Measurements from ENCODE around the gene G3BP1. TPM values are rescaled to one million over a fixed set of nuclear protein-coding genes. Genes with fewer than 3 reads are reported as not detected.
"Not testable (repeated sequence)": the region's sequence is repeated elsewhere in the genome, so short reads cannot be mapped to it uniquely, and the experiment has no call there.

The G3BP1 gene
- total RNA-seq (100 to 1,000 TPM in 1 of 5 donors, 10 to 100 TPM in 4; 47.3 to 138 (median 68.7) TPM), polyA plus RNA-seq (10 to 100 TPM; 15.1 to 20.4 (median 18.6) TPM)
- long read RNA-seq, donor 1, full-length matches to known transcripts = 11 of 55 reads
- long read RNA-seq, donor 1, partial matches to known transcripts = 44 of 55 reads
- long read RNA-seq, donor 1, other reads (novel, unspliced or antisense) = 0 of 55 reads
- long read RNA-seq, donor 2, full-length matches to known transcripts = 17 of 17 reads
- long read RNA-seq, donor 2, partial matches to known transcripts = 0 of 17 reads
- long read RNA-seq, donor 2, other reads (novel, unspliced or antisense) = 0 of 17 reads
- long read RNA-seq, donor 3, transcript G3BP1-201 (12 exons, 2,803 nt) = major isoform, 10 of 10 reads
- long read RNA-seq, donor 3, partial matches to known transcripts = 0 of 10 reads
- long read RNA-seq, donor 3, other reads (novel, unspliced or antisense) = 0 of 10 reads
- long read RNA-seq, donor 4, partial matches to known transcripts = 0 of 2 reads
- long read RNA-seq, donor 4, other reads (novel, unspliced or antisense) = 0 of 2 reads
- long read RNA-seq, donor 5, full-length matches to known transcripts = 13 of 13 reads
- long read RNA-seq, donor 5, partial matches to known transcripts = 0 of 13 reads
- long read RNA-seq, donor 5, other reads (novel, unspliced or antisense) = 0 of 13 reads
- long read RNA-seq, donor 6, full-length matches to known transcripts = 38 of 50 reads
- long read RNA-seq, donor 6, partial matches to known transcripts = 12 of 50 reads
- long read RNA-seq, donor 6, other reads (novel, unspliced or antisense) = 0 of 50 reads
- long read RNA-seq, donor 7, transcript G3BP1-201 (12 exons, 2,803 nt) = major isoform, 17 of 17 reads
- long read RNA-seq, donor 7, partial matches to known transcripts = 0 of 17 reads
- long read RNA-seq, donor 7, other reads (novel, unspliced or antisense) = 0 of 17 reads
- long read RNA-seq, donor 8, full-length matches to known transcripts = 25 of 82 reads
- long read RNA-seq, donor 8, partial matches to known transcripts = 57 of 82 reads
- long read RNA-seq, donor 8, other reads (novel, unspliced or antisense) = 0 of 82 reads
- long read RNA-seq, donor 9, full-length matches to known transcripts = 11 of 55 reads
- long read RNA-seq, donor 9, partial matches to known transcripts = 44 of 55 reads
- long read RNA-seq, donor 9, other reads (novel, unspliced or antisense) = 0 of 55 reads
- long read RNA-seq, donor 10, full-length matches to known transcripts = 3 of 3 reads
- long read RNA-seq, donor 10, partial matches to known transcripts = 0 of 3 reads
- long read RNA-seq, donor 10, other reads (novel, unspliced or antisense) = 0 of 3 reads

DNA sequence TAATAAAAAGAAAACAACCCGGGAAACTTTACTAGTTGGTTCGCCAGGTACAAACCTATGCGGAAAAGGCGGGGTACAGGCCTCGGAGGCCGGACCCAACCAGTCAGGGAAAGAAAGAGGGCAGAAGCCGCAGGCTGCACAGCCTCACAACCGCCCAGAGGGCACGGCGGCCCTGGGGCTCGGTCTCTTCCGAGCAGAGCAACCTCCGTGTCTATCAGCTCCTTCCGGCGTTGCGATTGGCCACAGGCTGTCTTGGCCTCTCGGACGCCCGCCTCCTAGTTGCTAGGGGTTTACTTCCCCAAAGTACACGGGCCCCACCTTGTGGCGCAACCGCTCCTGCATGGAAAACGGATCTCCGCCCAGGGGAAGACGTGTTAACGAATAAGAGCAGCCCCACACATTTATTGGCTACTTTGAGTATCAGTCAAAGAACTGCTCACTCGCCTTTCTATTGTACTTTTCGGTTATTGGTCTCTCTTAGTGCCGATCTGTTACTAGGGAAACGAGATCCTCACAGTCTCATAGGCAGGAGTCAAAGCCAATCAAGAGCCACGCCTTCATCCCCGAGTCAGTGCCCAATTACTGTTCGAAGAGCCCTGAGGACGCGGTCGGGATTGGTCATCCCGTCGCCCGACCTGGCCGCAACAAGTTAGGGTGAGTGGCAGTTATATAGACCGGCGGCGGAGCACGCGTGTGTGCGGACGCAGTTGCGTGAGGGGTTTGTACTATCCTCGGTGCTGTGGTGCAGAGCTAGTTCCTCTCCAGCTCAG is at the start of gene G3BP1:
Gene G3BP1 (plus strand): TSS at position 696 of the 770 bp plus-strand sequence. CDS start 14,667 bp downstream, outside the sequence.
- TF ChIP-seq POLR2AphosphoS5 (IDR thresholded peaks at IDR 0.05) (peak; percentile 99 to 100 (median 100)), POLR2A (IDR thresholded peaks at IDR 0.05) (peak in 2 of 4 donors; percentile 96 to 98), EP300 (IDR thresholded peaks at IDR 0.05) (no peak)
- TF ChIP-seq, protein P1, sequence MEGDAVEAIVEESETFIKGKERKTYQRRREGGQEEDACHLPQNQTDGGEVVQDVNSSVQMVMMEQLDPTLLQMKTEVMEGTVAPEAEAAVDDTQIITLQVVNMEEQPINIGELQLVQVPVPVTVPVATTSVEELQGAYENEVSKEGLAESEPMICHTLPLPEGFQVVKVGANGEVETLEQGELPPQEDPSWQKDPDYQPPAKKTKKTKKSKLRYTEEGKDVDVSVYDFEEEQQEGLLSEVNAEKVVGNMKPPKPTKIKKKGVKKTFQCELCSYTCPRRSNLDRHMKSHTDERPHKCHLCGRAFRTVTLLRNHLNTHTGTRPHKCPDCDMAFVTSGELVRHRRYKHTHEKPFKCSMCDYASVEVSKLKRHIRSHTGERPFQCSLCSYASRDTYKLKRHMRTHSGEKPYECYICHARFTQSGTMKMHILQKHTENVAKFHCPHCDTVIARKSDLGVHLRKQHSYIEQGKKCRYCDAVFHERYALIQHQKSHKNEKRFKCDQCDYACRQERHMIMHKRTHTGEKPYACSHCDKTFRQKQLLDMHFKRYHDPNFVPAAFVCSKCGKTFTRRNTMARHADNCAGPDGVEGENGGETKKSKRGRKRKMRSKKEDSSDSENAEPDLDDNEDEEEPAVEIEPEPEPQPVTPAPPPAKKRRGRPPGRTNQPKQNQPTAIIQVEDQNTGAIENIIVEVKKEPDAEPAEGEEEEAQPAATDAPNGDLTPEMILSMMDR (IDR thresholded peaks at IDR 0.05) = peak in 4 of 7 experiments; percentile 29 to 77 (median 56)
- intact Hi-C loops (cut with DNase I; ENCODE audit: low total_unique reads) = no loop called here
- WGBS, 5 donors = 0 to 1% (median 0%) methylated on average over 44 to 49 of the region's 49 CpGs
- Histone ChIP-seq H3K27ac (peak within 1 kb of the TSS; percentile 93 to 99 (median 96)), H3K9me3 (no peaks in the 10 kb centered on the region), H3K4me3 (peak within 1 kb of the TSS; percentile 83 to 98 (median 90)), H3K36me3 (no peaks in the 10 kb centered on the region), H3K27me3 (no peaks in the 10 kb centered on the region), H3K4me1 (peaks cover 24 to 50% (median 44%) of the 10 kb centered on the region in 4 donors)
- DNase-seq = peak; percentile 100

DNA sequence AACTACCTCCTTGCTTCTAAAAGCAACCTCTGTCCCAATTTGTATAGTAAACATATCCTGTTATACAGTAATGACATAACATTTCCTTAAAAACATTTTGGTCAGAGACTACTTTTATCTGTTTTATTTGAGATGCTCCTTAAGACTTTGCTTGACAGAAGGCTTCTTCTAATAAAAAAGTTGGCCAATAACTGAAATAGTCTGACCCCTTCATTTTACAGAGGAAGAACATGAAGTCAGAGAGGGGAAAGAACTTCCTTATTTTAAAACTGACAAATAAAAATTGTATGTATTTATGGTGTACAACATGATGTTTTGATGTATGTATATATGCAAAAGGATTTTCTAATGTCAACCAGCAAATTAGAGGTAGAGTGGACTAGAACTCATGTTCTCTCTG is 49.2 kb upstream of the G3BP1 start:
- no peak for DNase-seq
- TF ChIP-seq POLR2AphosphoS5 (IDR thresholded peaks at IDR 0.05) = no peak
- H3K4me1 ChIP-seq = peaks cover 0 to 11% (median 5%) of the 10 kb centered on the region in 4 donors
- no peak overlapping the region for H3K4me3 ChIP-seq
- H3K36me3 ChIP-seq = no peaks in the 10 kb centered on the region
- H3K27me3 ChIP-seq = no peaks in the 10 kb centered on the region
- intact Hi-C loops (cut with DNase I; ENCODE audit: low total_unique reads) = no loop called here
- H3K9me3 ChIP-seq = no peaks in the 10 kb centered on the region
- no peak overlapping the region for H3K27ac ChIP-seq

DNA sequence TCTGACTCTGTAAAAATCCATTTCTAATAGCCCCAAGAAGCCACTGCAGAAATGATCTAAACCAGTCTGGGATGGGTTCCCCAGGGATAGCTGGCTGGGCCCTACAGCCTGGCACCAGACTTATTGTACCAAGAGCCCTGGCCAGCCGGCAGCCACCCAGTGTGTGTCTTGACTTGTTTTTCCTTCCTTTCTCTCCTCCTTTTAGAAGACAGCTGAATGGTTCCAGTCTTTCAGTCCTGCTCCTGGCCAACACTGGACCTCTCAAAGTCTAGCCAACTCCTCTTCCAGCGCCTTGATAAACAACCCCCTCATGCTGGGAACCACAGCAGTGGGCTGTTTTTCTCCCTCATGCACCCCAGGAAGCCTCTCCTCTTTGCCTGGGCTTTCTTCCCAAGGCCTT is 47.4 kb upstream of the G3BP1 start:
- intact Hi-C loops (cut with DNase I; ENCODE audit: low total_unique reads) = no loop called here
- TF ChIP-seq EP300 (IDR thresholded peaks at IDR 0.05) = no peak
- TF ChIP-seq POLR2AphosphoS5 (IDR thresholded peaks at IDR 0.05) = no peak
- TF ChIP-seq, protein P1 (IDR thresholded peaks at IDR 0.05) = no peak
- no peak for TF ChIP-seq POLR2A (IDR thresholded peaks at IDR 0.05)
- Histone ChIP-seq H3K27ac (no peak overlapping the region), H3K4me1 (no peaks in the 10 kb centered on the region), H3K9me3 (peaks cover 0 to 4% (median 0%) of the 10 kb centered on the region in 4 donors), H3K36me3 (peaks cover 0 to 1% (median 0%) of the 10 kb centered on the region in 4 donors), H3K27me3 (no peaks in the 10 kb centered on the region), H3K4me3 (no peak overlapping the region)
- DNase-seq = no peak
- whole genome bisulfite sequencing, 5 donors = 84 to 96% (median 93%) methylated on average over 2 of the region's 2 CpGs

DNA sequence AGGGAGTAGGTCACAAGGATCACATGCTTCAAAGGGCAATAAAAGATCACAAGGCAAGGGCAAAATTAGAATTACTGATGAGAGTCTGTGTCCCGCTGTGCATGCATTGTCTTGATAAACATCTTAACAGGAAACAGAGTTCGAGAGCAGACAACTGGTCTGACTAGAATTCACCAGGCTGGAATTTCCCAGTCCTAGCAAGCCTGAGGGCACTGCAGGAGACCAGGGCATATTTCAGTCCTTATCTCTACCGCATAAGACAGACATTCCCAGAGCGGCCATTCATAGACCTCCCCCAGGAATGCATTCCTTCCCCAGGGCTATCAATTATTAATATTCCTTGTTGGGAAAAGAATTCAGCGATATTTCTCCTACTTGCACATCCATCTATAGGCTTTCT is 42.2 kb upstream of the G3BP1 start:
- WGBS, 5 donors = 75 to 98% (median 81%) methylated on average over 5 of the region's 5 CpGs
- intact Hi-C loops (cut with DNase I; ENCODE audit: low total_unique reads); H3K4me3 ChIP-seq; H3K4me1 ChIP-seq; H3K27ac ChIP-seq; DNase-seq; H3K27me3 ChIP-seq: not testable (repeated sequence)
- H3K9me3 ChIP-seq = peaks cover 3 to 19% (median 6%) of the 10 kb centered on the region in 4 donors
- H3K36me3 ChIP-seq = peaks cover 0 to 18% (median 2%) of the 10 kb centered on the region in 4 donors

Measured in stomach (tissue), 19 donors.